ENCODE measurements around the gene PPM1M. TPM values are rescaled to one million over a fixed set of nuclear protein-coding genes. Genes with fewer than 3 reads are reported as not detected.
"Not testable (repeated sequence)": the region's sequence is repeated elsewhere in the genome, so short reads cannot be mapped to it uniquely, and the experiment has no call there.

Gene PPM1M
- total and polyA plus RNA-seq, 8 donors: 7.9 to 44.9 (median 15.8) TPM

DNA sequence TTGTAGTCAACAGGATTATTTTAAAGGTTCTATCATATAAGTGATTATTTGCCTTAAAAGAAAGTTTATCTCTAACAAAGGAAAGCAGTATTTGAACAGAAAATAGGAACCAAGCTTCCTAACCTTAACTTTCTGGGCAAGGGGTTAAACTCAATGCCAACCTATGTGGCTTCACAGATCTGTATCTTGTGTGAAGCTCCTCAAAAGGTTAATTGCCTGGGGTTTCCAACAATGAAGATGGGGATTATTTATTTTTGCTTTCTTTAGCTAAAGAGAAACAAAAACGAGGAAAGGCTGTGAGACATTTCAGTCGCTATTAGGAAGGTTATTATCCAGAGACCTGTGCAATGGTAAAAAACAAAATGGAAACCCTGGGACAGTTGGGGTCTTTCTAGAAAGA is 34.0 kb downstream of the PPM1M start:
- intact Hi-C loops (cut with DNase I; ENCODE audit: low total_unique reads): no loop called here
- 4 to 15% (median 12%) methylated on average over 2 of the region's 2 CpGs for WGBS, 5 donors

DNA sequence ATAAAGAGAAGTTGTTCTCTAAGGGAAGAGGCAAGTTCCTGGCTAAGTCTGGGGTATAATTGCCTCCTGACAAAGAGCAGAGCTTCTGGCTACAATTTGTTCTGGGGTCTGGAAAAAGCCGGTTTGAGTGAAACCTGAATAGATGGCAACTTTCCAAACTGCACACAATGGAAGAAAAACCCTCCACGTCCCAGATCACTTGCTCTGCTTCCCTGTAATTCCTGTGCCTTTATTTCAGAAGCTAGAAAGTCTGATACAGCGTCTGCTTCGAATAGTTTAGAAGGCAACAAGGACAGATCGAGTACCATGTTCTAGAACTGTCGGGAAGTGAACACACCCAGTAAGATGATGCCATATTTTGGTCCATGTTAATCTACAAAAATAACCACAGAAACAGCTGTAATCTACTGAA is 34.5 kb downstream of the PPM1M start:
- Histone ChIP-seq H3K4me1 (peaks cover 24 to 57% (median 42%) of the 10 kb centered on the region in 4 donors), H3K36me3 (peaks cover 7 to 12% (median 11%) of the 10 kb centered on the region in 4 donors), H3K27me3 (no peaks in the 10 kb centered on the region), H3K27ac (peak overlapping the region; percentile 37 to 98 (median 98)), H3K9me3 (no peaks in the 10 kb centered on the region), H3K4me3 (peak overlapping the region in 1 of 4 donors; percentile 93)
- WGBS, 5 donors: 17 to 34% (median 22%) methylated on average over 6 of the region's 6 CpGs
- DNase-seq: peak in 1 of 2 donors; percentile 88
- no peak for TF ChIP-seq EP300 (IDR thresholded peaks at IDR 0.05)
- TF ChIP-seq POLR2AphosphoS5 (IDR thresholded peaks at IDR 0.05): no peak
- TF ChIP-seq, protein P1, sequence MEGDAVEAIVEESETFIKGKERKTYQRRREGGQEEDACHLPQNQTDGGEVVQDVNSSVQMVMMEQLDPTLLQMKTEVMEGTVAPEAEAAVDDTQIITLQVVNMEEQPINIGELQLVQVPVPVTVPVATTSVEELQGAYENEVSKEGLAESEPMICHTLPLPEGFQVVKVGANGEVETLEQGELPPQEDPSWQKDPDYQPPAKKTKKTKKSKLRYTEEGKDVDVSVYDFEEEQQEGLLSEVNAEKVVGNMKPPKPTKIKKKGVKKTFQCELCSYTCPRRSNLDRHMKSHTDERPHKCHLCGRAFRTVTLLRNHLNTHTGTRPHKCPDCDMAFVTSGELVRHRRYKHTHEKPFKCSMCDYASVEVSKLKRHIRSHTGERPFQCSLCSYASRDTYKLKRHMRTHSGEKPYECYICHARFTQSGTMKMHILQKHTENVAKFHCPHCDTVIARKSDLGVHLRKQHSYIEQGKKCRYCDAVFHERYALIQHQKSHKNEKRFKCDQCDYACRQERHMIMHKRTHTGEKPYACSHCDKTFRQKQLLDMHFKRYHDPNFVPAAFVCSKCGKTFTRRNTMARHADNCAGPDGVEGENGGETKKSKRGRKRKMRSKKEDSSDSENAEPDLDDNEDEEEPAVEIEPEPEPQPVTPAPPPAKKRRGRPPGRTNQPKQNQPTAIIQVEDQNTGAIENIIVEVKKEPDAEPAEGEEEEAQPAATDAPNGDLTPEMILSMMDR (IDR thresholded peaks at IDR 0.05): no peak
- TF ChIP-seq POLR2A (IDR thresholded peaks at IDR 0.05): no peak
- intact Hi-C loops (cut with DNase I; ENCODE audit: low total_unique reads): no loop called here

More for the DNA sequence above, 34.0 kb downstream of the PPM1M start:
- no peak for DNase-seq
- Histone ChIP-seq H3K27ac (peak overlapping the region in 4 of 5 donors; percentile 97 to 98 (median 98)), H3K36me3 (peaks cover 7 to 16% (median 13%) of the 10 kb centered on the region in 4 donors), H3K9me3 (no peaks in the 10 kb centered on the region), H3K27me3 (no peaks in the 10 kb centered on the region), H3K4me3 (peak overlapping the region in 3 of 4 donors; percentile 79 to 93 (median 84)), H3K4me1 (peaks cover 29 to 59% (median 44%) of the 10 kb centered on the region in 4 donors)
- TF ChIP-seq POLR2A (IDR thresholded peaks at IDR 0.05): no peak
- TF ChIP-seq, protein P1 (IDR thresholded peaks at IDR 0.05): no peak
- TF ChIP-seq EP300 (IDR thresholded peaks at IDR 0.05): no peak
- no peak for TF ChIP-seq POLR2AphosphoS5 (IDR thresholded peaks at IDR 0.05)

DNA sequence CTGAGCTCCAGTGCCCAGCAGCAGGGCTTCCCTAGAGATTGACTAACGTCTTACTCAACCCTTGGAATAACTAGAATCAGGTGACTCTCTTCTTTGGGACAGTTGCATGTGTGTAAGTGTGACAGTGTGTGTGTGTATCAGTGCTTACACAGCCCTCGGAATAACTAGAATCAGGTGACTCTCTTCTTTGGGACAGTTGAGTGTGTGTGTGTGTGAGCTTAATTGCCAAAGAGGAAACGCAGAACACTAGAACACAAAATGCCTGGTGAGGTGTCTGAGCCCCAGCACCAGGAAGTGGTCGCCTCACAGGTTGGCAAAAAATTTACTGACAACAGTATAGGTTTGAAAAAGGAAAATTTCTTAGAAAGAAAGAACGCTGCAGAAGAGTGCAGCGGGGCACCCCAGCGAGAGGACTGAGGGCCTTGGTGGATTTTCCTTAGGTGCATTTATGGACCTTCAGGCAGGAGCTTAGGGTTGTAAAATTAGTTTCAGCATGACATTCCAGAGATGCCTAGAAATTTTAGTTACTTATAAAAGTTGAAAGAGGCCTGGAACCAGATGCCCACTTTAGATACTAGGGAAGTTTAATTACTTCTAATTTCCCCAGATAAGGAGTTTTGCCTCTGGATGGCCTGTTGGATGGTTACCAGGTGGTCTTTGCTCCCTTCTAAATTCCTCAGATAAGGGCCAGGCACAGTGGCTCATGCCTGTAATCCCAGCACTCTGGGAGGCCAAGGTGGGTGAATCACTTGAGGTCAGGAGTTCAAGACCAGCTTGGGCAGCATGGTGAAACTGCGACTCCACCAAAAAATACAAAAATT is 36.6 kb downstream of the PPM1M start:
- Histone ChIP-seq H3K27ac (peak overlapping the region in 4 of 5 donors; percentile 17 to 44 (median 32)), H3K27me3 (no peaks in the 10 kb centered on the region), H3K36me3 (peaks cover 7 to 12% (median 11%) of the 10 kb centered on the region in 4 donors), H3K4me1 (peaks cover 10 to 51% (median 35%) of the 10 kb centered on the region in 4 donors), H3K9me3 (no peaks in the 10 kb centered on the region), H3K4me3 (no peak overlapping the region)
- intact Hi-C loops (cut with DNase I; ENCODE audit: low total_unique reads): no loop called here
- WGBS, 5 donors: 64 to 77% (median 71%) methylated on average over 8 of the region's 8 CpGs
- DNase-seq: peak in 1 of 2 donors; percentile 33
- TF ChIP-seq, protein P1 (IDR thresholded peaks at IDR 0.05): no peak
- TF ChIP-seq EP300 (IDR thresholded peaks at IDR 0.05): no peak
- TF ChIP-seq POLR2AphosphoS5 (IDR thresholded peaks at IDR 0.05): no peak
- no peak for TF ChIP-seq POLR2A (IDR thresholded peaks at IDR 0.05)

DNA sequence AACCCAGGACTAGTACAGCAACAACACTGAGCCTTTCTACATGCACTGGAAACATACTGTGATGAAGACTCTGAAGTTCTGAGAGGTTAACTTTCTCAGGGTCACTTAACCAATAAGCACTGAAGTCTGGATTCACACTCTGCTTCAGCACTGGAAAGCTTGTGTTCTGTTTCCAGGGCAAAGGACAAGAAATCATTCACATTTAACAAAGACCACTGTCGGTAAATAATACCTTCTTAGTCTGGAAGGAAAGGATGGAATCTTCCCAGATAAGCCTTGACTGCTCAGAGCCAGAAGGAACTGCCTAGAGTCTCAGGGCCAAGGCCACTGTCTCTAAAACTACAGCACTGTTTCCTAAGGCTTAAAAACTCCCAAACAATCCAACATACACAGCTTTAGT is 37.7 kb downstream of the PPM1M start:
- H3K27ac ChIP-seq: peak overlapping the region in 2 of 5 donors; percentile 15 to 21
- no peaks in the 10 kb centered on the region for H3K9me3 ChIP-seq
- intact Hi-C loops (cut with DNase I; ENCODE audit: low total_unique reads): no loop called here
- WGBS, 5 donors: 38 to 69% (median 47%) methylated on average over 1 of the region's 1 CpG
- H3K36me3 ChIP-seq: peaks cover 7 to 12% (median 11%) of the 10 kb centered on the region in 4 donors
- peaks cover 12 to 52% (median 36%) of the 10 kb centered on the region in 4 donors for H3K4me1 ChIP-seq
- TF ChIP-seq EP300 (IDR thresholded peaks at IDR 0.05): no peak
- no peak for TF ChIP-seq POLR2A (IDR thresholded peaks at IDR 0.05)
- TF ChIP-seq, protein P1 (IDR thresholded peaks at IDR 0.05): no peak
- TF ChIP-seq POLR2AphosphoS5 (IDR thresholded peaks at IDR 0.05): no peak
- no peak for DNase-seq
- H3K27me3 ChIP-seq: no peaks in the 10 kb centered on the region
- no peak overlapping the region for H3K4me3 ChIP-seq

DNA sequence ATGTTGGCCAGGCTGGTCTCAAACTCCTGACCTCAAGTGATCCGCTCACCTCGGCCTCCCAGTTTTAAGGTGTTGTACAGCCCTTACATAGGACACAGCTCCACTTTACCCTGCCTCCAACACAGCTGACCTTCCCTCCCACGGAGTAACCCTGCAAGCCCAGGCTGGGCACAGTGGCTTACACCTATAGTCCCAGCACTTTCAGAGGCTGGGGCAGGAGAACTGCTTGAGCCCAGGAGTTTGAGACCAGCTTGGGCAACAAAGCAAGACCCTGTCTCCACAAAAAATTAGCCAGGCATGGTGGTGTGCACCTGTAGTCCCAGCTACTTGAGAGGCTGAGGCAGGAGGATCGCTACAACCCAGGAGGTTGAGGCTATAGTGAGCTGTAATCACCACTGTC is 38.5 kb downstream of the PPM1M start:
- H3K36me3 ChIP-seq: peaks cover 7 to 12% (median 11%) of the 10 kb centered on the region in 4 donors
- H3K4me1 ChIP-seq: peaks cover 19 to 57% (median 43%) of the 10 kb centered on the region in 4 donors
- DNase-seq: peak in 1 of 2 donors; percentile 11
- H3K9me3 ChIP-seq; intact Hi-C loops (cut with DNase I; ENCODE audit: low total_unique reads); H3K4me3 ChIP-seq; H3K27me3 ChIP-seq: not testable (repeated sequence)
- peak overlapping the region in 2 of 5 donors; percentile 61 to 100 for H3K27ac ChIP-seq
- WGBS, 5 donors: 71 to 91% (median 81%) methylated on average over 4 of the region's 4 CpGs

Data from stomach (tissue), 9 donors.